Heart left ventricle (tissue), 13 donors: ENCODE measurements around the gene INPP4B.

ENCODE experiments used
- CTCF ChIP-seq, 12 donors: fragments of 200-600 bp; sonication (generic) in 4 of 12; IDR thresholded peaks; one replicate each; pipeline versions ENCODE4 v1.5.0 to v1.8.0; 2018 to 2022; ENCODE audit warnings: antibody characterized with exemption in 12 of 12, mild to moderate bottlenecking in 5 of 12
- POLR2A ChIP-seq, 2 donors: fragments of 450-650 bp; IDR thresholded peaks; one replicate each; pipeline ENCODE4 v1.6.1; 2017; ENCODE audit warnings: antibody characterized with exemption in 2 of 2, mild to moderate bottlenecking in 2 of 2, moderate library complexity in 2 of 2
- donor health status: ischemic (EF 13 %, LVEDD 7.1; RV severe dilation, severe dysfunction).
- donor health status: DM: no; HTN: yes; CAD: no.
- donor health status: DM: no; HTN: no; CAD: no.
- donor health status: ischemic (EF 25% LVEDD 6.9; RV normal size, moderate dysfunction).
- donor health status: ischemic (EF 25% LVEDD 5.7; RV mildly dilated, moderate dysfunction).
- donor health status: ischemic (EF 35%, LVEDD 5.7; RV mildly dilated, moderate dysfunction).
- donor health status: nonischemic (EF 11% LVEDD 7.7; RV severe dilation, severe dysfunction).
- donor health status: DM: yes; HTN: yes; CAD: no.
- donor health status: PGD.
- donor health status: ischemic (EF 29% LVEDD 5.4; RV normal size, mild dysfunction).
- donor health status: nonischemic (EF 23%, LVEDD 6.1; RV moderate dilation, normal function).

- no peak for TF ChIP-seq CTCF (IDR thresholded peaks at IDR 0.05)
- no peak for TF ChIP-seq POLR2A (IDR thresholded peaks at IDR 0.05)
Observed at GRCh38 chr4:142016031-142016430, 830.1 kb downstream of the INPP4B start.
